T-cell (primary cell): ENCODE measurements around the gene PHF20. TPM values are rescaled to one million over a fixed set of nuclear protein-coding genes. Genes with fewer than 3 reads are reported as not detected.

ENCODE experiments used
- ATAC-seq, 4 experiments: fragments of 200-7000 bp in 3 of 4; fragments of 150-1000 bp in 1 of 4; cut with Tn5 transposase; replicated peaks in 1 of 4; 1 replicate in 3 of 4; 2 replicates in 1 of 4; pipeline ENCODE4 v1.10.0; 2021; ENCODE audit warnings: moderate library complexity in 3 of 4, mild to moderate bottlenecking in 2 of 4, moderate number of reproducible peaks in 1 of 4
- CTCF ChIA-PET, 2 donors: fragments of 300-600 bp; sonication (Branson Sonifier 250); formaldehyde crosslinking; loops; one replicate each; lab custom pipeline; 2022; ENCODE audit warnings: antibody characterized with exemption in 2 of 2; lab: Charles Lee
- POLR2A ChIA-PET, 2 donors: fragments of 300-600 bp; sonication (Branson Sonifier 250); formaldehyde crosslinking; loops; one replicate each; lab custom pipeline; 2022; ENCODE audit warnings: antibody characterized with exemption in 2 of 2; lab: Charles Lee
- DNase-seq, 35 experiments: peaks; one replicate each; pipeline versions ENCODE4 v3.0.0 to v3.0.0-alpha.2; 2013 to 2023
- H3K27ac ChIP-seq: one replicate; pipeline ENCODE4 v1.5.1; 2013; ENCODE audit warnings: low read length
- H3K27me3 ChIP-seq, 2 experiments: replicated peaks in 1 of 2; 1 replicate in 1 of 2; 2 replicates in 1 of 2; pipeline versions ENCODE4 v1.6.1 to v1.7.0; 2013; ENCODE audit warnings: low read length in 1 of 2, mixed read lengths in 1 of 2; ENCODE audit not compliant: control insufficient read depth in 2 of 2, insufficient read depth in 2 of 2; ENCODE audit errors: extremely low read depth in 1 of 2
- H3K36me3 ChIP-seq, 2 donors: 1 replicate in 1 of 2; 2 replicates in 1 of 2; pipeline versions ENCODE4 v1.6.1 to v1.7.0; 2013; ENCODE audit warnings: low read length in 1 of 2; ENCODE audit not compliant: control insufficient read depth in 2 of 2, insufficient read depth in 1 of 2; ENCODE audit errors: extremely low read depth in 1 of 2
- H3K4me1 ChIP-seq, 2 experiments: 1 replicate in 1 of 2; 2 replicates in 1 of 2; pipeline versions ENCODE4 v1.6.1 to v1.7.0; 2013; ENCODE audit warnings: low read length in 2 of 2, mixed read lengths in 1 of 2; ENCODE audit not compliant: insufficient read depth in 2 of 2, control insufficient read depth in 1 of 2; ENCODE audit errors: extremely low read depth in 1 of 2
- H3K4me3 ChIP-seq, 2 donors: 1 replicate in 1 of 2; 2 replicates in 1 of 2; pipeline versions ENCODE4 v1.5.1 to v1.7.0; 2013; ENCODE audit warnings: mild to moderate bottlenecking in 2 of 2, low read length in 1 of 2, moderate library complexity in 1 of 2; ENCODE audit not compliant: control insufficient read depth in 1 of 2; ENCODE audit errors: extremely low read depth in 1 of 2
- H3K9me3 ChIP-seq: 2 replicates; pipeline ENCODE4 v1.7.0; 2013
- H3K27ac Mint-ChIP-seq, 2 donors: one replicate each; pipeline ENCODE4 v1.8.0; 2020 to 2021; ENCODE audit warnings: mild to moderate bottlenecking in 2 of 2, mixed read lengths in 2 of 2
- H3K27me3 Mint-ChIP-seq, 2 donors: one replicate each; pipeline ENCODE4 v1.8.0; 2021 to 2022; ENCODE audit warnings: mixed read lengths in 2 of 2
- H3K36me3 Mint-ChIP-seq: one replicate; pipeline ENCODE4 v1.8.0; 2021; ENCODE audit warnings: mixed read lengths
- H3K4me1 Mint-ChIP-seq, 3 donors: one replicate each; pipeline ENCODE4 v1.8.0; 2020 to 2022; ENCODE audit warnings: mixed read lengths in 3 of 3, mild to moderate bottlenecking in 1 of 3
- H3K4me3 Mint-ChIP-seq, 3 donors: one replicate each; pipeline ENCODE4 v1.8.0; 2020 to 2022; ENCODE audit warnings: mild to moderate bottlenecking in 3 of 3, mixed read lengths in 3 of 3, moderate library complexity in 3 of 3
- H3K9me3 Mint-ChIP-seq, 3 donors: one replicate each; pipeline ENCODE4 v1.8.0; 2020 to 2022; ENCODE audit warnings: mixed read lengths in 3 of 3
- WGBS: methylation state at CpG from one replicate; pipeline ENCODE4 v1.1.5; 2013; ENCODE audit warnings: missing lambda C conversion rate; ENCODE audit not compliant: insufficient coverage; 5-methylcytosine and 5-hydroxymethylcytosine counted together
- total RNA-seq, 35 experiments: library from RNA in 6 of 35; stranded (reverse) in 6 of 35; fragments of 120-200 nt in 1 of 35; gene quantifications; one replicate each; pipeline versions ENCODE4 v1.2.1 to v1.2.4 and lab custom pipeline; 2013 to 2026

PHF20 gene
- total RNA-seq, 5 donors from 2014 or later (not counting 1 experiment from before 2014, with no cell fraction given) = 67.8 to 174 (median 68.9) TPM

GRCh38 chr20:35823147-35823546 is 51.3 kb downstream of the PHF20 start:
- H3K4me1 ChIP-seq = peaks cover 0 to 6% of the 10 kb centered on the region in 2 experiments
- no peak overlapping the region for H3K4me3 Mint-ChIP-seq
- H3K9me3 ChIP-seq = no peaks in the 10 kb centered on the region
- no peak overlapping the region for H3K27ac Mint-ChIP-seq
- ChIA-PET CTCF (interaction anchor here in 1 of 2 donors (0.6 kb wide), 1 partner anchor 1886 kb away, joined by 4 read pairs; no protein-coding TSS in a partner anchor), POLR2A (interaction anchor here (0.6 to 1.1 kb wide), 5 partner anchors 22 to 113 kb away, joined by 3 to 5 read pairs (median 4); no protein-coding TSS in a partner anchor)
- H3K27me3 ChIP-seq = no peaks in the 10 kb centered on the region
- no peak overlapping the region for H3K4me3 ChIP-seq
- peaks cover 36% of the 10 kb centered on the region for H3K36me3 Mint-ChIP-seq
- H3K36me3 ChIP-seq = peaks cover 0 to 11% of the 10 kb centered on the region in 2 donors
- 100% methylated on average over 2 of the region's 6 CpGs for WGBS
- ATAC-seq = no peak
- no peak for DNase-seq
- H3K4me1 Mint-ChIP-seq = peaks cover 42 to 47% (median 43%) of the 10 kb centered on the region in 3 donors
- no peaks in the 10 kb centered on the region for H3K27me3 Mint-ChIP-seq
- H3K9me3 Mint-ChIP-seq = no peaks in the 10 kb centered on the region
- H3K27ac ChIP-seq = no peak overlapping the region

- Mint-ChIP-seq H3K36me3 (peaks cover 37% of the 10 kb centered on the region), H3K27ac (no peak overlapping the region)
Measured at GRCh38 chr20:35823937-35824336, 52.1 kb downstream of the PHF20 start.

DNA sequence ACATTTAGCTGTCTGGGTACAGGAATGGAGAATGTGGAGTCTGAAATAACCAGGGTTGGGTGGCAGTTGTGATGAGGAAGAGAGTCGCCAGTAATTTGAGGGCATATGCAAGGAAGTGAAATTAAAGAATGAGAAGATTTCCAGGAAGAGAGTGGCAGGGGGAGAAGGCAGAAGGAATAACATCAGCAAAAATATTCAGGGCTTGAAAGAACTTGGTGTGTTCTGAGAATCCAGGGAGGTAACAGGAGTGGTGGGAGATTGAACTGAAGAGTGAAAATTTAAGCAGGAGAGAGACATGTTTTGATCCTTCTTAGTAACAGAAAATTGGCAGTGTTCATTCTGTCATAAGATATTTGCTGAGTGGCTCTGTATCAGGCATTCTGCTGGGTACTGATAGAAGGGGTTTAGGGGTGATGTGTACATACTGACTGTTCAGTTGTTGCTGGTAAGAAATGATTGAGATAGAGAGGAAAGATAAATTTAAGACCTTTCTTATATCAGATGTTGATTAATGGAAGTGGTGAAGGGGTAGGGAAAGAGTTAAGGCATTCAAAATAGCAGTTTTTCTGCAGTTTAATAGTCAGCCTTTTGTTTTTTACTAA is 54.7 kb downstream of the PHF20 start:
- Histone ChIP-seq H3K4me3 (no peak overlapping the region), H3K9me3 (no peaks in the 10 kb centered on the region), H3K36me3 (peaks cover 0 to 12% of the 10 kb centered on the region in 2 donors), H3K27me3 (no peaks in the 10 kb centered on the region), H3K4me1 (no peaks in the 10 kb centered on the region), H3K27ac (no peak overlapping the region)
- WGBS = 86% methylated on average over 1 of the region's 1 CpG
- H3K4me1 Mint-ChIP-seq = peaks cover 31 to 40% (median 33%) of the 10 kb centered on the region in 3 donors
- H3K36me3 Mint-ChIP-seq = peaks cover 37% of the 10 kb centered on the region
- POLR2A ChIA-PET = interaction anchor here in 1 of 2 donors (0.6 kb wide), 1 partner anchor 30 kb away, joined by 3 read pairs; no protein-coding TSS in a partner anchor
- no peak overlapping the region for H3K27ac Mint-ChIP-seq
- no peak overlapping the region for H3K4me3 Mint-ChIP-seq
- CTCF ChIA-PET = no interaction called here
- H3K9me3 Mint-ChIP-seq = peaks cover 0 to 3% (median 0%) of the 10 kb centered on the region in 3 donors
- H3K27me3 Mint-ChIP-seq = no peaks in the 10 kb centered on the region
- ATAC-seq (no peak), DNase-seq (no peak)

More at GRCh38 chr20:35823937-35824336, 52.1 kb downstream of the PHF20 start:
- Histone ChIP-seq H3K36me3 (peaks cover 0 to 8% of the 10 kb centered on the region in 2 donors), H3K27ac (no peak overlapping the region), H3K4me1 (peaks cover 0 to 4% of the 10 kb centered on the region in 2 experiments), H3K27me3 (no peaks in the 10 kb centered on the region), H3K9me3 (no peaks in the 10 kb centered on the region), H3K4me3 (no peak overlapping the region)
- no CpG with 5 or more reads among the region's 2 CpGs for WGBS
- CTCF ChIA-PET = interaction anchor here in 1 of 2 donors (0.6 kb wide), 1 partner anchor 1885 kb away, joined by 4 read pairs; no protein-coding TSS in a partner anchor
- ATAC-seq (no peak), DNase-seq (no peak)
- Mint-ChIP-seq H3K4me1 (peaks cover 37 to 45% (median 40%) of the 10 kb centered on the region in 3 donors), H3K9me3 (no peaks in the 10 kb centered on the region), H3K27me3 (no peaks in the 10 kb centered on the region), H3K4me3 (no peak overlapping the region)
- POLR2A ChIA-PET = interaction anchor here (0.6 to 1.1 kb wide), 6 partner anchors 23 to 180 kb away, joined by 3 to 5 read pairs (median 4); no protein-coding TSS in a partner anchor

DNA sequence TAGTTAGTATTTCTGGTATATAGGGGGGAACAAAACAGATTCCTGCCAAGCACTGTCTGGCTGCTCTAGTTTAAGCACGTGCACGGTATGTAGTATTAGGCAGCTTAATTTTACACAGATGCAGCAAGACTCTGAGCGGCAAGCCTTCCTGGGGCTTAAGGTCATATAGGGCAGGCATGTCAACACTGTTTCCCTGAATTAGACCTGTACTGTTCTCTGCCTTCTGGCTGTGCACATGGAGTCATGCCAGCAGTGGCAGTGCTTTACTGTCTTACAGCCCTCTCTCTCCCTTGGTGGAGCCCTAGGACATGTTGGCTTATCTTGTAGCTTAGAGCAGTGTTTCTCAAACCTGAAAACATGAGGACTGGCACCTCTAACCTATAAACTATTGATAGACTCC is 56.6 kb downstream of the PHF20 start:
- ChIA-PET CTCF (no interaction called here), POLR2A (no interaction called here)
- Mint-ChIP-seq H3K4me3 (no peak overlapping the region), H3K27me3 (no peaks in the 10 kb centered on the region), H3K9me3 (peaks cover 0 to 3% (median 0%) of the 10 kb centered on the region in 3 donors), H3K27ac (no peak overlapping the region), H3K36me3 (peaks cover 46% of the 10 kb centered on the region), H3K4me1 (peaks cover 36 to 47% (median 41%) of the 10 kb centered on the region in 3 donors)
- Histone ChIP-seq H3K9me3 (no peaks in the 10 kb centered on the region), H3K27me3 (no peaks in the 10 kb centered on the region), H3K27ac (no peak overlapping the region), H3K4me3 (no peak overlapping the region), H3K4me1 (no peaks in the 10 kb centered on the region), H3K36me3 (peaks cover 0 to 9% of the 10 kb centered on the region in 2 donors)
- no peak for ATAC-seq
- 100% methylated on average over 3 of the region's 3 CpGs for WGBS
- DNase-seq = no peak

- Histone ChIP-seq H3K4me3 (no peak overlapping the region), H3K9me3 (no peaks in the 10 kb centered on the region), H3K27me3 (no peaks in the 10 kb centered on the region), H3K4me1 (no peaks in the 10 kb centered on the region), H3K27ac (no peak overlapping the region), H3K36me3 (peaks cover 0 to 9% of the 10 kb centered on the region in 2 donors)
- no peak for ATAC-seq
- no peaks in the 10 kb centered on the region for H3K27me3 Mint-ChIP-seq
- 100% methylated on average over 2 of the region's 4 CpGs for WGBS
- H3K27ac Mint-ChIP-seq = no peak overlapping the region
- CTCF ChIA-PET = no interaction called here
- peaks cover 36 to 45% (median 41%) of the 10 kb centered on the region in 3 donors for H3K4me1 Mint-ChIP-seq
- H3K36me3 Mint-ChIP-seq = peaks cover 43% of the 10 kb centered on the region
- peaks cover 0 to 3% (median 0%) of the 10 kb centered on the region in 3 donors for H3K9me3 Mint-ChIP-seq
- DNase-seq = no peak
- POLR2A ChIA-PET = interaction anchor here in 1 of 2 donors (0.6 kb wide), 1 partner anchor 277 kb away, joined by 4 read pairs; no protein-coding TSS in a partner anchor
- H3K4me3 Mint-ChIP-seq = no peak overlapping the region
Measured at GRCh38 chr20:35828916-35829315, 57.1 kb downstream of the PHF20 start.

DNA sequence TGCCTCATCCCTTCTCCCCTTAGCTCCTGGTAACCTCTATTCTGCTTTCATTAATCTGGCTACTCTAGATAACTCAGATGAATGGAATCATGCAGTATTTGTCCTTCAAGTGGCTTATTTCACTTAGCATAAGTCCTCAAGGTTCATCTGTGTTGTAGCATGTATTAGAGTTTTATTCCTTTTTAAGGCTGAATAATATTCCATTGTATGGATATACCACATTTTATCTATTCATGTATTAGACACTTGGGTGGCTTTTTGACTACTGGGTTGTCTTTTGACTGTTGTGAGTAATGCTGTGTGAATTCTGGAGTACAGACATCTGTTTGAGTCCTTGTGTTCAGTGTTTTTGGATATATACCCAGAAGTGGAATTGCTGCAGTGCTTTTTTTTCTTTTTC is 58.4 kb downstream of the PHF20 start:
- Mint-ChIP-seq H3K9me3 (peaks cover 0 to 3% (median 0%) of the 10 kb centered on the region in 3 donors), H3K4me1 (peaks cover 42 to 48% (median 45%) of the 10 kb centered on the region in 3 donors), H3K4me3 (no peak overlapping the region), H3K27me3 (no peaks in the 10 kb centered on the region), H3K36me3 (peaks cover 41% of the 10 kb centered on the region), H3K27ac (no peak overlapping the region)
- ChIA-PET POLR2A (no interaction called here), CTCF (no interaction called here)
- Histone ChIP-seq H3K27me3 (no peaks in the 10 kb centered on the region), H3K4me3 (no peak overlapping the region), H3K4me1 (no peaks in the 10 kb centered on the region), H3K36me3 (peaks cover 0 to 6% of the 10 kb centered on the region in 2 donors), H3K27ac (no peak overlapping the region), H3K9me3 (no peaks in the 10 kb centered on the region)
- DNase-seq (no peak), ATAC-seq (no peak)
